Measurements from ENCODE around the gene SNX27.

SNX27 gene

GRCh38 chr1:151706464-151707415 is 94.9 kb downstream of the SNX27 start:
- DNase-seq: no peak

DNA sequence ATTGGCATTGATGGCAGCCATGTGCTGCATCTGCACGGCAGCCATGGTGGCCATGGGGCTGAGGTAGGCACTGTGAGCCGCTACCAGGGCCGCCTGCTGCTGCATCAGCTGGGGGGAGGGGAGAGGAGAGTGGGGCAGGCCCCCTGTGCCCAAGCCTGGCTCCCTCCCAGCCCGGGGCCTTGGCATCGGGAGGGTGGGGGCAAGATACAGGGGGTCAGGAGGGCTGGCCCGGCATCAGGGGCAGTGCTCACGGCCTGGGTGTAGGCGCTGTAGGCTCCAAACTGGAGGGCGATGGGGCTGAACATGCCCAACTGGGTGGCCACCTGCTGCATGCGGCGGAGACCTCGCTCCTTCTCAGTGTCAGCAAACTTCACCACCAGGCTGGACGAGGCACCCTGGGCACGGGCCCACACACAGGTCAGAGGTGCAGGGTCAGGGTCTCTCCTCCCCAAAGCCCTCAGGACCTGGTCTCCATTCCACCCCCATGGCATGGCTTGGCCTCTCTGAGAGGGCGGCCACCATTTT is 95.8 kb downstream of the SNX27 start:
- no peak for DNase-seq

DNA sequence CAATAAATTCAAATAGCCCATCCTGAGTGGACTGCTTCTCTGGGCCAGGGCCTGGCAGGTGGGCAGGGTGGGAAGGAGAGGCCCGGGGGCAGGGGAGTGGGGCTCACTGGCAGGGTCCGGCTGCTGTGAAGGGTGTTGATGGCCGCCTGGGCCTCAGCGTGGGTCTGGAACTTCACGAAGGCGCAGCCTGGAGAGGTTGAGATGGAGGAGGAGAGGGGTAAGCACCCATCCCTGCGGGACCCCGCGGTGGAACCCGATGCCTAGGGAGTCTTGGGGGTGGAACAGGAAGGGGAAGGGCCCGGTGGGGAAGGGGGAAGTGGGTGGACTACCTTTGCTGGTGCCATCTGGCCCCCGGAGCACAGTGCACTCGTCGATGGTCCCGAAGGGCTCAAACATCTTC is 97.0 kb downstream of the SNX27 start:
- DNase-seq: no peak

DNA sequence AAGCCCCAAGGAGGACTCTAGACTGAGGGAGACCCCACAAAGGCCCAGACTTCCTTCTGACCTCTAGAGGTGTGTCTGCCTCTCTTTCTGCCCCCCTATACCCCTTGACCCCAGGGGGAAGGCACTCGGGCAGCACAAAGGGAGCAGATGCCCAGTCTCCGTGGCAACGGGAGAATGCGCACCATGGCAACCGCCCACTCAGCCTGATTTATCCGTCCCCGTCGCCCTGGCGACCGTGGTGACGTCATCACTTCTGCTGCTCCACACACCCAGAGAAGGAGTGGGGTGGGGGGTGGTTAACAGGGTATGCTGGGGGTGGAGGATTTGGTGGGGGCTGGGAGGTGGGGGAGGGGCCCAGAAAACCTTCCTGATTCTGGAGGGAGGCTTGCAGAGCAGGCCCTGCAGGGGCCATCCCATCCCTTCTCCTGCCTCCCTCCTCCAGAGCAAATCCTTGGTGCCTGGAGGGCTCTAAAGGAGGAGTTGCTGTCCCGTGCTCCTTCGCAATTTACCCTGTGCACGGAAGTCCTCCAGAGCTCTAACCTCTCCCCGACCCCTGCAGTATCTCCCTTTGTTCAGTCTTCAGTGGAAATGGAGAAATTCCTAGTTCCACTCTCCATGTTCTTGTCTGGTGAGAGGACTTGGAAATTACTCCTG is 98.5 kb downstream of the SNX27 start:
- no peak for DNase-seq

DNA sequence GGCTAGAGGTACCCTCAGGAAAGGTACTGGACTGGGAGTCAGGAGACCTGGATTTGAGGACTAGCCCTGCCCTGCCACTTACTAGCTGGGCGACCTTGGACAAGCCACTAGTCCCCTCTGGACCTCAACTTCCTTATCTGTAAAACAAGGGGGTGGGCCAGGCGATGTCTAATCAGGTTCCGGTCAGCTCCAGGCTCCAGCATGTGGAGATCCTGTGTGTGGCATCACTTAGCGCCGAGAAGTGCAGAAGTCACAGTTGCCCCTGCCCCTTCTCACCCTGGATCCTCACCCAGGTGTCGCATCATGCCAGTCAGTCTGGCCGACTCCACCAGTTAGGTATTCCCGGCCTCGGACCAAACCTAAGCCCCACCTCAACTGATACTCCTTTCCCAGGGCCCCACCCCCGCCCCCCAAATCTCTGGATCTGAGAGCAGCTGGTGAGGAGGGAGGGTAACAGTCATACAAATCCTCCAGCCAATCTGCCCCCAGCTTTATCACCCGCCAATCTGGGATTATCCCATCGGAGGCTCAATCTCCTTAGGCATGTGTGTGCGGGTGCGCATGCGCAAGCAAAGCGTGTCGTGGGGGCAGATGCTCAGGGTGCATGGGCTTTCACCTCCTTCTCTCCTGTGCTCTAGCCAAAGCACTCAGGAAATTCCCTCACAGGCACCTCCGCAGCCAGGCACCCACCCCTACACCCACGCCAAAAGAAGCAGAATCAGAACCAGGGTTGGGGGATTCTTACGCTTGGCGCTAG is 99.4 kb downstream of the SNX27 start:
- no peak for DNase-seq

DNA sequence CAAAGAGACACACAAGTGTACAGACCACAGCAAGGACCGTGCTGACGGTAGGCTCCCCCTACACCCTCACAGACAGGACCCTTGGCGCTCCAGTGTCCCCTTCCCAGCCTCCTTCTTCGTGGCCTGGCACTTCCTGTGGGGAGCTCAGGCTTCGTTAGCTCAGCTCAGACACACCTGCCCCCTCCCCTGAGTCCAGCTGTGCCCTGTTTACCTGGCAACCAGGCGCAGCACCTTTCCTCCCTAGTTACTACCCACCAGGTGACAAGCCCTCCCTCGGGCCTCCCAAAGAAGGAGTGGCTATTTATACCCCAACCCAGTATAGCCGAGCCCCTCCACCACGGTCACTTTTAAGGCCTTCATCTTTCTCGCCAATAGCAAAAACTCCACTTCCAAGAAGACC is 100.1 kb downstream of the SNX27 start:
- no peak for DNase-seq

DNA sequence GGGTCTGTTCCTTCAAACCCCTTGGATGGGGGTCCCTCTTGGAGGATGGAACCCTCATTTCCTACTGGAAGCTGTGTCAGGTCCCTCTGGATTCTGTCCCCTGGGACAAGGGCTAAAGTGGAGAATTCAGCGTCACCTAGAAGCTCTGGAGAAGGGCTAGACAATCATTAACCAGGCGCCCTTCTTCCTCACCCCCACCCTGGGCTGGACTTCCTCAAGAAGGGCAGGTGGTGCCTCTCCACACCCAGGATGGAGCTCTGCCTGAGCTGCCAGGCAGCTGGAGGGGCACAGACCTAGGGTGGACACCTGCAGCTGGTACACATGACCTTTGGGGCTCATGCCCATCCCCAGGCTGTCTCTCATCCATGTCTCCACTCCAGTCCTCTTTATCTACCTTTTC is 101.2 kb downstream of the SNX27 start:
- no peak for DNase-seq

GRCh38 chr1:151713874-151714273 is 102.0 kb downstream of the SNX27 start:
- no peak for DNase-seq

DNA sequence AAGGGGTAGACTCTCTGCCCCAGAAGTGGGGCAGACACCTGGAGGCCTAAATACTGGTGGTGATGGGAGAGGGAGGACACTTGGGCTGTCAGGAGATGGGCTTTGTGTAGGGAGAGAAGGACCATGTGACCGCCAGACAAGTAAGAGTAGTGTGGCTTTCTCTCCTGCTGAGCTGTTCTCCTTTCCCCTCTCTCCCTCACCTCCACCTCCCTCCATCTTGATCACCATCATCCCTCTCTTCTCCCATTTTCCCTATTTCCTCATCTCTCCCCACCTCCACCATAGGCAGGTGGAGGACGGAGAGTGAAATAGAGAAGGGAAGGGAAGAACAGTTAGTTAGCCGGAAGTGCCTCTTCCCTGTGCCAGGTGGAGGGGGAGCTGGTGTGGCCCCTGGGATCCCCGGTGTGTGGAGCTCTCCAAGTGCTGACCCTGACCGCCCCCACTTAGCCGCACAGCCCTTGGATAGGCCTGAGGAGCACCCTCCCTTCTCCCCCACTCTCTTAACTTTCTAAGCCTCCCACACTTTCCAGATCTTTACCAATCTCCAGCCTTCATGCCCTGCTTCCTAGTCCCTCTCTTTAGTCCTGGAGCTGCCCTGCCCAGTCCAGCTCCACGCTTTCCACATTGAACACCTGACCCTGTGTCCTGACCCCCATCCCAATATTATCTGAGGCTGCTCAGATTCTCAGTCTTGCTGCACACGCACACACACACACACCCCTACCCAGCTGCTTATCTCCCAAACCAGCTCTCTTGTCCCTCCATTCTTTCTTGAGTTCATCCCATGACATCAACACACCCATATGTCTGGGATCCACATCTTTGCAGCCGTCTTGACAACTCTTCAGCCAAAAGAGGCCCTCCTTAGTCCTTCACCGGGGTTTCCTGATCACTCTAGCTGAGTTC is 103.2 kb downstream of the SNX27 start:
- no peak for DNase-seq

GRCh38 chr1:151715726-151716404 is 104.0 kb downstream of the SNX27 start:
- DNase-seq: no peak

DNA sequence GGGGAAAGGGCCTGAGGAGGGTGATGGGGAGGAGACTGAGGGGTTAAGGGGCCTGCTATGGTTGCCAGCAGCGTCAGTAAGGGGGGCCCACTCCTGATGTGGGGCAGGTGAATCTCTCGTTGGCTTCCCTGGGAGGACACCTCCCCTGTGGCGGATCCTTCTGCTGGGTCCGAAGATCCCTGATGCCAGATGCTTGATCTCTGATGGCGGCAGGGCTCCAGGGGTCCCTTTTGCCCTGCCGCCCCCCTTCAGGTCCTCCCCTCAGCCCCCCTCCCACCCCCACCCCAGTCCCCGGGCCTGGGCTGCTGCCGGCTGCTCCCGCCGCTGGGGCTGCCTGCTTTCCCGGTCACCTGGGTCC is 104.5 kb downstream of the SNX27 start:
- no peak for DNase-seq

DNA sequence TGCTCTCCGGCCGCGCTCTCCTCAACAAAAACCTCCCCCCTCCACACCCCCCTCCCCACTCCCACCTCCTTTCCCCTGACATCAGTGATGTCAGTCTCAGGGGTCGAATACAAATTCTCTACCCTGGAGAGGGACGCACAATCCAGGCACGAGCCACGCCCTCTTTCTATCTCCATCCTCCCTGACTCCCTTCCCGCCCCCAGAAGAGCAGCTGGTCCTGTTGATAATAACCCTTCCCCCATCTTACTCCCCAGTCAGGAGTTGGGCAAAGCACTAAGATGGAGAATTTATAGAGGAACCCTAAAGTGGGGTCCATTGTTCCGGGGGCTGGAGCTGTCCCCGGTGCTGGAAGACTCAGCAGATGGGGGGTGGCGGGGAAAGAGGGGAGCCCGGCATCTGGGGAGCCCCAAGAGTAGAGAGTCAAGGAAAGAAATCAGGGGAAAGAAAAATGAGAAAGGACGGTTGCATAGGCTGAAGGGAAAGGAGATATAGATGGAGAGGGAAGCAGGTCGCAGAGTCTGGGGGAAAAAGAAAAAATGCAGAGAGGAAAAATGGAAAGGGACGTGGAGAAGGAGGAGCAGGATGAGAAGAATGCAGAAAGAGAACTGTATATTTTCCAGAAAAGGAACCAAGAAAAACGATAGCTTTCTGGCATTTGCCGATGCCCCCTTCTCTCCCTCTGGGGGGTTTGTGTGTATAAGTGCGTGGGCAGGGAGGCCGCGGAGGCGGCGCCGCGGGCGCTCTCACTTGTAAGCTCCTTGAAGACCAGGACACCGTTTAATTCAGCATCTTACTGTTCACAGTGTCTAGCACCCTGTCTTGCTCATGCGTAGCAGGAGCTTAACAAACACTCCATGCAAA is 105.2 kb downstream of the SNX27 start, which contains the start of gene CELF3:
TSS of gene CELF3 (minus strand) at position 33 of the 861 bp plus-strand sequence. CDS start 783 bp downstream, outside the sequence.
- DNase-seq: no peak

DNA sequence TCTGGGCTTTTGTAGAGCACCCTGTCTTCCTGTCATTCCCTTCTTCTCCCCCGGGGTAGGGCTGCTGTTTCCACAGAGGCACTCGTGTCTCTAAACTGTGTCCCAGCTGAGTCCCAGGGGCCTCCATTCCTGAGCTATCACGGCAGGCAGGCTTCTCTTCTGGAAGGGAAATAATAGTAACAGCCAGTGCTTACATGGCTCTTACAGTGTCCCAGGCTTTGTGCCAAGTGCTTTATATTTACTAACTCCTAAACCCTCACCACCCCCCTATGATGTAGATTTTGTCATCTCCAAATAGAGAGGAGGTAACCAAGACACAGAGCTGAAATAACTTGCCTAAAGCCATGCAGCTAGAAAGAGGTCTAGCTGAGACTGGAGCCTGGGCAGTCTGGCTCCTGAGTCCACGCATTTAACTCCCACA is 106.2 kb downstream of the SNX27 start:
- DNase-seq: no peak

GRCh38 chr1:151718666-151719065 is 106.8 kb downstream of the SNX27 start:
- no peak for DNase-seq

GRCh38 chr1:151720125-151720524 is 108.3 kb downstream of the SNX27 start:
- DNase-seq: no peak

- DNase-seq: no peak
Observed at GRCh38 chr1:151720554-151720953, 108.7 kb downstream of the SNX27 start.

DNA sequence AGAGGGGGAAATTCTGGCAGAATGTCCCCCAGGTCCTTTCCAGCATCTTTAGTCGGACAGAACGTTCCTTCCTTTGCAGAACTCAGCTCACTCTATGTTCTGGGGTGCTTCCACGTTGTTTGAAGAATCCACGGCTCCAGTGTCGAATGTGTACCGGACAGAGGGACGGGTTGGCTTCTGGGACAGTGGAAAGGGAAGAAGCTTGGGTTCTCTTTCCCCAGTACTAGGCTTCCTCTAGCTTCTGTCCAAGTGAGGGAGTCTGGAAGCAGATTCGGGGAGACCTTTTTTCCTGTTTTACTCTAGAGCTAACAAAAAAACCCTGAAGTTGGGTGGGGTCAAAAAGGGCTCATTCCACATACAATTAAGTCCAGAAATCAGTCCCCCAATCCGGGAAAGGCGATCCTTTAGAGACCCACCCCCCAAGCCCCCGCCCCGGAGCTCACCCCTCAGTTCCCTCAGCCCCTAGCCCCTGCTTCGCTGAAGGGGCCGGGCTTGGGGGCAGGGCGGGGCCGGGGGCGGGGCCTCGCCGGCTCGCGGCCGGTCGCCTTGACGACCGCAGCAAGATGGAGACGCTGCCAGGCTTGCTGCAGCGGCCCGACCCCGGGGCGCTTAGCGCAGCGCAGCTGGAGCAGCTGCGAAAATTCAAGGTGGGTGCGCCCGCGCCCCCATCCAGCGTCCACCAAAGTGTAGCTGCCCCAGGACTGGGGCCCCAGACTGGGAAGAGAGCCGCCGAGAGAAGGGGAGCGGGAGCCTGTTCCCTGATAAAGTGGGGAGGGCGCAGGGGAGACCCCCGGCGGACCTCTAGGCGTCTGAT is 109.3 kb downstream of the SNX27 start, which contains the start of gene RIIAD1:
TSS of gene RIIAD1 (plus strand) at position 549 of the 814 bp plus-strand sequence. CDS start at position 564, 15 bp downstream.
- DNase-seq: peak; percentile 42

GRCh38 chr1:151721788-151722510 is 110.1 kb downstream of the SNX27 start:
- DNase-seq: no peak

Measured in activated CD8-positive, alpha-beta memory T cell treated with anti-CD3 and anti-CD28 coated beads, Interleukin-2, amount 50 U/mL, for 4 hours (primary cell).